ENCODE results near the gene ABCC6.
"Not testable (repeated sequence)": the region's sequence is repeated elsewhere in the genome, so short reads cannot be mapped to it uniquely, and the experiment has no call there.

DNA sequence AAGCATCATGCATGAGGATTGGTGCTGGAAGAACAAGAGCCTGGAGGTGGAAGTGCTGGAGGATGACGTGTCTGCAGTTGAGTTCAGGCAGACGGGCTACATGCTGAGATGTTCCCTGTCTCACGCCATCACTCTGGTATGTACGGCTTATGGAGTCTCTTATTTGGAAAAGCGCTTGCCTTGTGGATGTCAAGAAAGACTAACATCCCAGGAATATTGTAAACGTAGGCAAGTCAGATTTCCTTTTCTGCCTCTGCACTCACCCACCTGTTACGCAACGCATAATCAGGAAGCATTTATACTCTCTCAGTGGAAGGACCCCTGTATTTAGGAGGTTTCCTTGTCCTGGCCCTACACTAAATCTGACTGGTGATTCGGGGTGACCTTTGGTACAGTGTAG, 41.8 kb upstream of the ABCC6 start:
- TF ChIP-seq, protein P1, sequence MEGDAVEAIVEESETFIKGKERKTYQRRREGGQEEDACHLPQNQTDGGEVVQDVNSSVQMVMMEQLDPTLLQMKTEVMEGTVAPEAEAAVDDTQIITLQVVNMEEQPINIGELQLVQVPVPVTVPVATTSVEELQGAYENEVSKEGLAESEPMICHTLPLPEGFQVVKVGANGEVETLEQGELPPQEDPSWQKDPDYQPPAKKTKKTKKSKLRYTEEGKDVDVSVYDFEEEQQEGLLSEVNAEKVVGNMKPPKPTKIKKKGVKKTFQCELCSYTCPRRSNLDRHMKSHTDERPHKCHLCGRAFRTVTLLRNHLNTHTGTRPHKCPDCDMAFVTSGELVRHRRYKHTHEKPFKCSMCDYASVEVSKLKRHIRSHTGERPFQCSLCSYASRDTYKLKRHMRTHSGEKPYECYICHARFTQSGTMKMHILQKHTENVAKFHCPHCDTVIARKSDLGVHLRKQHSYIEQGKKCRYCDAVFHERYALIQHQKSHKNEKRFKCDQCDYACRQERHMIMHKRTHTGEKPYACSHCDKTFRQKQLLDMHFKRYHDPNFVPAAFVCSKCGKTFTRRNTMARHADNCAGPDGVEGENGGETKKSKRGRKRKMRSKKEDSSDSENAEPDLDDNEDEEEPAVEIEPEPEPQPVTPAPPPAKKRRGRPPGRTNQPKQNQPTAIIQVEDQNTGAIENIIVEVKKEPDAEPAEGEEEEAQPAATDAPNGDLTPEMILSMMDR (IDR thresholded peaks at IDR 0.05), result not testable (repeated sequence)
- TF ChIP-seq POLR2AphosphoS5 (IDR thresholded peaks at IDR 0.05); EP300 (IDR thresholded peaks at IDR 0.05; ENCODE audit: low read depth); POLR2A (IDR thresholded peaks at IDR 0.05): not testable (repeated sequence)
